GM23338 (cell line): Measurements from ENCODE around the gene AFAP1. TPM values are rescaled to one million over a fixed set of nuclear protein-coding genes. Genes with fewer than 3 reads are reported as not detected.

Experiments
- ATAC-seq: fragments of 200-7000 bp; cut with Tn5 transposase; 3 replicates; pipeline ENCODE4 v1.9.1; 2020
- DNase-seq: peaks from one replicate; pipeline ENCODE4 v3.0.0-alpha.2; 2015; ENCODE audit warnings: low spot score
- H2AFZ ChIP-seq: fragments of 200-600 bp; sonication (generic); 2 replicates; pipeline ENCODE4 v1.8.0; 2016; ENCODE audit warnings: antibody characterized with exemption, mild to moderate bottlenecking, moderate library complexity
- H3F3A ChIP-seq: fragments of 200-600 bp; sonication (generic); replicated peaks from 2 replicates; pipeline ENCODE4 v1.8.0; 2017; ENCODE audit warnings: antibody characterized with exemption, mixed run types, low read depth
- H3K27ac ChIP-seq: fragments of 200-600 bp; sonication (generic); 2 replicates; pipeline ENCODE4 v1.6.1; 2016; ENCODE audit warnings: low read depth
- H3K27me3 ChIP-seq: fragments of 200-600 bp; sonication (generic); 2 replicates; pipeline ENCODE4 v1.8.0; 2016; ENCODE audit warnings: mild to moderate bottlenecking, mixed run types, moderate library complexity; ENCODE audit not compliant: insufficient read depth
- H3K36me3 ChIP-seq: fragments of 200-600 bp; sonication (generic); 2 replicates; pipeline ENCODE4 v1.8.0; 2016; ENCODE audit warnings: mild to moderate bottlenecking; ENCODE audit not compliant: insufficient read depth
- H3K4me1 ChIP-seq: fragments of 200-600 bp; sonication (generic); 2 replicates; pipeline ENCODE4 v1.8.0; 2016; ENCODE audit warnings: mild to moderate bottlenecking, moderate library complexity; ENCODE audit not compliant: insufficient read depth
- H3K4me2 ChIP-seq: fragments of 200-600 bp; sonication (generic); 2 replicates; pipeline ENCODE4 v1.7.1; 2017; ENCODE audit warnings: mixed run types
- H3K4me3 ChIP-seq: fragments of 200-600 bp; sonication (generic); 2 replicates; pipeline ENCODE4 v1.6.1; 2016; ENCODE audit warnings: mixed run types
- H3K79me2 ChIP-seq: fragments of 200-600 bp; sonication (generic); replicated peaks from 2 replicates; pipeline ENCODE4 v1.8.0; 2017; ENCODE audit warnings: mild to moderate bottlenecking; ENCODE audit not compliant: insufficient read depth
- H3K9me2 ChIP-seq: fragments of 200-600 bp; sonication (generic); 2 replicates; pipeline ENCODE4 v1.8.0; 2017; ENCODE audit not compliant: insufficient read depth
- H4K20me1 ChIP-seq: fragments of 200-600 bp; sonication (generic); replicated peaks from 2 replicates; pipeline ENCODE4 v1.8.0; 2017; ENCODE audit warnings: mild to moderate bottlenecking; ENCODE audit not compliant: insufficient read depth
- H3K27ac Mint-ChIP-seq: 2 replicates; pipeline ENCODE4 v1.8.0; 2020; ENCODE audit warnings: inconsistent platforms, mild to moderate bottlenecking, moderate library complexity, mixed read lengths
- H3K27me3 Mint-ChIP-seq: 3 replicates; pipeline ENCODE4 v1.8.0; 2022; ENCODE audit warnings: low read depth, mild to moderate bottlenecking, moderate library complexity, mixed read lengths, inconsistent platforms; ENCODE audit not compliant: insufficient read depth, poor library complexity
- H3K36me3 Mint-ChIP-seq: 3 replicates; pipeline ENCODE4 v1.8.0; 2021; ENCODE audit warnings: low read depth, mild to moderate bottlenecking, inconsistent platforms, moderate library complexity, mixed read lengths
- H3K4me1 Mint-ChIP-seq: 3 replicates; pipeline ENCODE4 v1.8.0; 2020; ENCODE audit warnings: mild to moderate bottlenecking, inconsistent platforms, mixed read lengths
- H3K4me3 Mint-ChIP-seq: 3 replicates; pipeline ENCODE4 v1.8.0; 2021; ENCODE audit warnings: moderate library complexity, mild to moderate bottlenecking, inconsistent platforms, mixed read lengths
- H3K9me3 Mint-ChIP-seq: 3 replicates; pipeline ENCODE4 v1.8.0; 2020; ENCODE audit warnings: moderate library complexity, mild to moderate bottlenecking, inconsistent platforms, mixed read lengths
- CREB1 ChIP-seq: fragments of 250-450 bp; sonication (Bioruptor Pico); IDR thresholded peaks from 2 replicates; pipeline ENCODE4 v1.5.0; 2020; ENCODE audit warnings: low read depth, mild to moderate bottlenecking, moderate library complexity
- EZH2 ChIP-seq: fragments of 200-600 bp; sonication (generic); IDR thresholded peaks from one replicate; pipeline ENCODE4 v1.8.0; 2017; ENCODE audit warnings: antibody characterized with exemption, mild to moderate bottlenecking, low read depth; ENCODE audit not compliant: unreplicated experiment
- EZH2phosphoT487 ChIP-seq: fragments of 200-600 bp; sonication (generic); IDR thresholded peaks from one replicate; pipeline ENCODE4 v1.8.1; 2018; ENCODE audit warnings: antibody characterized with exemption; ENCODE audit not compliant: unreplicated experiment
- JUNB ChIP-seq: IDR thresholded peaks from one replicate; pipeline ENCODE4 v1.6.1; 2016; ENCODE audit warnings: antibody characterized with exemption; ENCODE audit not compliant: unreplicated experiment
- NANOG ChIP-seq: IDR thresholded peaks from 2 replicates; pipeline ENCODE4 v1.6.1; 2016; ENCODE audit warnings: antibody characterized with exemption, borderline replicate concordance
- POLR2AphosphoS5 ChIP-seq: IDR thresholded peaks from 2 replicates; pipeline ENCODE4 v1.6.1; 2016; ENCODE audit warnings: antibody characterized with exemption, low read depth
- ZNF114 ChIP-seq: fragments of 250-450 bp; sonication (Bioruptor Pico); IDR thresholded peaks from 2 replicates; pipeline ENCODE4 v1.5.0; 2020; ENCODE audit warnings: mild to moderate bottlenecking, moderate library complexity
- ZNF331 ChIP-seq: fragments of 250-450 bp; sonication (Bioruptor Pico); IDR thresholded peaks from 2 replicates; pipeline ENCODE4 v1.5.0; 2020; ENCODE audit warnings: low read depth, mild to moderate bottlenecking, moderate library complexity
- polyA plus RNA-seq: library from polyadenylated mRNA; unstranded; fragments of >200 nt; fragmentation: Nextera tagmentation; extraction: Ambion mirVana; gene quantifications from 2 replicates; pipeline ENCODE4 v1.2.1, GENCODE V29; 2016
- total RNA-seq: library from RNA; depleted of rRNA; stranded (reverse); fragments of >200 nt; shearing (Covaris generic); gene quantifications from 2 replicates; pipeline ENCODE4 v1.2.3, GENCODE V29; 2014
- TF ChIP-seq, protein P1 (sequence below): fragments of 250-450 bp; sonication (Bioruptor Pico); IDR thresholded peaks from 2 replicates; pipeline ENCODE4 v1.5.0; 2020; ENCODE audit warnings: mild to moderate bottlenecking, moderate library complexity
- TF ChIP-seq, protein P2 (sequence below), 2 experiments: fragments of 200-600 bp in 1 of 2; sonication (generic) in 1 of 2; conservative IDR thresholded peaks; 2 replicates each; pipeline versions ENCODE4 v1.5.1 to v1.6.1; 2016 to 2017; ENCODE audit warnings: antibody characterized with exemption in 2 of 2, low read depth in 2 of 2, mild to moderate bottlenecking in 2 of 2, moderate library complexity in 1 of 2

The AFAP1 gene
- total and polyA plus RNA-seq, 2 experiments from 2014 or later: 6.5 to 21.5 TPM

DNA sequence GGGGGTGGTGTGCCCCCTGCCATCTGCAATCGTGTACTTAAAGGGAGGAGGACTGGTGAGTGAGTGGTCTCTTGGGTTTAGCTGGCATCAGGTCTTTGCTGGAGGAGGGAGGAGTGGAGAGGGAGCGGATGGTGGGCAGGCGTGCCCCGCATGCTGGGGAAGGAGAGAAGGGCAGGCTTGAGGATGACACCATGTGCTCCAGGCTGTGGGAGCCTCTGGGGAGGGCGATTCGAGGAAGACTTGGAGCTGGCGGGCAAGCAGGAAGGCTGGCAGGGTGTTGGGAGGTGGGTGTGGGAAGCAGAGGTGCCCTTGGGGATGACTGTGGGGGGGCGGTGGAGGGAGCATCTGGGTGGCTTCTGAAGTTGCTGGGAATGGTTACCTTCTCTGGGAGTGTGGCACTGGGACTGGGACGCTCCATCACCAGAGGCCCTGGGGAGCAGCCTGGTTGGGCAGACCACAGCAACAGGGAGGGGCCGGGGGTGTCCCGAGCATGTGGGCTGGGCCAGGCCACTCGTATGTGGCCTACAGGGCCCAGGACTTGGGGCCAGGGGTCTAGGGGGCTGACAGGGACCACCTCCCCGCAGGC lies 30.8 kb upstream of the AFAP1 start (continued):
- TF ChIP-seq, protein P1, sequence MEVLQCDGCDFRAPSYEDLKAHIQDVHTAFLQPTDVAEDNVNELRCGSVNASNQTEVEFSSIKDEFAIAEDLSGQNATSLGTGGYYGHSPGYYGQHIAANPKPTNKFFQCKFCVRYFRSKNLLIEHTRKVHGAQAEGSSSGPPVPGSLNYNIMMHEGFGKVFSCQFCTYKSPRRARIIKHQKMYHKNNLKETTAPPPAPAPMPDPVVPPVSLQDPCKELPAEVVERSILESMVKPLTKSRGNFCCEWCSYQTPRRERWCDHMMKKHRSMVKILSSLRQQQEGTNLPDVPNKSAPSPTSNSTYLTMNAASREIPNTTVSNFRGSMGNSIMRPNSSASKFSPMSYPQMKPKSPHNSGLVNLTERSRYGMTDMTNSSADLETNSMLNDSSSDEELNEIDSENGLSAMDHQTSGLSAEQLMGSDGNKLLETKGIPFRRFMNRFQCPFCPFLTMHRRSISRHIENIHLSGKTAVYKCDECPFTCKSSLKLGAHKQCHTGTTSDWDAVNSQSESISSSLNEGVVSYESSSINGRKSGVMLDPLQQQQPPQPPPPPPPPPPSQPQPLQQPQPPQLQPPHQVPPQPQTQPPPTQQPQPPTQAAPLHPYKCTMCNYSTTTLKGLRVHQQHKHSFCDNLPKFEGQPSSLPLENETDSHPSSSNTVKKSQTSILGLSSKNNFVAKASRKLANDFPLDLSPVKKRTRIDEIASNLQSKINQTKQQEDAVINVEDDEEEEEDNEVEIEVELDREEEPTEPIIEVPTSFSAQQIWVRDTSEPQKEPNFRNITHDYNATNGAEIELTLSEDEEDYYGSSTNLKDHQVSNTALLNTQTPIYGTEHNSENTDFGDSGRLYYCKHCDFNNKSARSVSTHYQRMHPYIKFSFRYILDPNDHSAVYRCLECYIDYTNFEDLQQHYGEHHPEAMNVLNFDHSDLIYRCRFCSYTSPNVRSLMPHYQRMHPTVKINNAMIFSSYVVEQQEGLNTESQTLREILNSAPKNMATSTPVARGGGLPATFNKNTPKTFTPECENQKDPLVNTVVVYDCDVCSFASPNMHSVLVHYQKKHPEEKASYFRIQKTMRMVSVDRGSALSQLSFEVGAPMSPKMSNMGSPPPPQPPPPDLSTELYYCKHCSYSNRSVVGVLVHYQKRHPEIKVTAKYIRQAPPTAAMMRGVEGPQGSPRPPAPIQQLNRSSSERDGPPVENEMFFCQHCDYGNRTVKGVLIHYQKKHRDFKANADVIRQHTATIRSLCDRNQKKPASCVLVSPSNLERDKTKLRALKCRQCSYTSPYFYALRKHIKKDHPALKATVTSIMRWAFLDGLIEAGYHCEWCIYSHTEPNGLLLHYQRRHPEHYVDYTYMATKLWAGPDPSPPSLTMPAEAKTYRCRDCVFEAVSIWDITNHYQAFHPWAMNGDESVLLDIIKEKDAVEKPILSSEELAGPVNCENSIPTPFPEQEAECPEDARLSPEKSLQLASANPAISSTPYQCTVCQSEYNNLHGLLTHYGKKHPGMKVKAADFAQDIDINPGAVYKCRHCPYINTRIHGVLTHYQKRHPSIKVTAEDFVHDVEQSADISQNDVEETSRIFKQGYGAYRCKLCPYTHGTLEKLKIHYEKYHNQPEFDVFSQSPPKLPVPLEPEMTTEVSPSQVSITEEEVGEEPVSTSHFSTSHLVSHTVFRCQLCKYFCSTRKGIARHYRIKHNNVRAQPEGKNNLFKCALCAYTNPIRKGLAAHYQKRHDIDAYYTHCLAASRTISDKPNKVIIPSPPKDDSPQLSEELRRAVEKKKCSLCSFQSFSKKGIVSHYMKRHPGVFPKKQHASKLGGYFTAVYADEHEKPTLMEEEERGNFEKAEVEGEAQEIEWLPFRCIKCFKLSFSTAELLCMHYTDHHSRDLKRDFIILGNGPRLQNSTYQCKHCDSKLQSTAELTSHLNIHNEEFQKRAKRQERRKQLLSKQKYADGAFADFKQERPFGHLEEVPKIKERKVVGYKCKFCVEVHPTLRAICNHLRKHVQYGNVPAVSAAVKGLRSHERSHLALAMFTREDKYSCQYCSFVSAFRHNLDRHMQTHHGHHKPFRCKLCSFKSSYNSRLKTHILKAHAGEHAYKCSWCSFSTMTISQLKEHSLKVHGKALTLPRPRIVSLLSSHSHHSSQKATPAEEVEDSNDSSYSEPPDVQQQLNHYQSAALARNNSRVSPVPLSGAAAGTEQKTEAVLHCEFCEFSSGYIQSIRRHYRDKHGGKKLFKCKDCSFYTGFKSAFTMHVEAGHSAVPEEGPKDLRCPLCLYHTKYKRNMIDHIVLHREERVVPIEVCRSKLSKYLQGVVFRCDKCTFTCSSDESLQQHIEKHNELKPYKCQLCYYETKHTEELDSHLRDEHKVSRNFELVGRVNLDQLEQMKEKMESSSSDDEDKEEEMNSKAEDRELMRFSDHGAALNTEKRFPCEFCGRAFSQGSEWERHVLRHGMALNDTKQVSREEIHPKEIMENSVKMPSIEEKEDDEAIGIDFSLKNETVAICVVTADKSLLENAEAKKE: no peak
- no peak for TF ChIP-seq POLR2AphosphoS5
- TF ChIP-seq EZH2: no peak
- no peak for TF ChIP-seq ZNF331 (CRISPR knock-in tag)
- TF ChIP-seq, protein P2, sequence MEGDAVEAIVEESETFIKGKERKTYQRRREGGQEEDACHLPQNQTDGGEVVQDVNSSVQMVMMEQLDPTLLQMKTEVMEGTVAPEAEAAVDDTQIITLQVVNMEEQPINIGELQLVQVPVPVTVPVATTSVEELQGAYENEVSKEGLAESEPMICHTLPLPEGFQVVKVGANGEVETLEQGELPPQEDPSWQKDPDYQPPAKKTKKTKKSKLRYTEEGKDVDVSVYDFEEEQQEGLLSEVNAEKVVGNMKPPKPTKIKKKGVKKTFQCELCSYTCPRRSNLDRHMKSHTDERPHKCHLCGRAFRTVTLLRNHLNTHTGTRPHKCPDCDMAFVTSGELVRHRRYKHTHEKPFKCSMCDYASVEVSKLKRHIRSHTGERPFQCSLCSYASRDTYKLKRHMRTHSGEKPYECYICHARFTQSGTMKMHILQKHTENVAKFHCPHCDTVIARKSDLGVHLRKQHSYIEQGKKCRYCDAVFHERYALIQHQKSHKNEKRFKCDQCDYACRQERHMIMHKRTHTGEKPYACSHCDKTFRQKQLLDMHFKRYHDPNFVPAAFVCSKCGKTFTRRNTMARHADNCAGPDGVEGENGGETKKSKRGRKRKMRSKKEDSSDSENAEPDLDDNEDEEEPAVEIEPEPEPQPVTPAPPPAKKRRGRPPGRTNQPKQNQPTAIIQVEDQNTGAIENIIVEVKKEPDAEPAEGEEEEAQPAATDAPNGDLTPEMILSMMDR (conservative IDR thresholded peaks at IDR 0.05; ENCODE audit: low read depth in 2 of 2): no peak
- no peak for TF ChIP-seq CREB1

DNA sequence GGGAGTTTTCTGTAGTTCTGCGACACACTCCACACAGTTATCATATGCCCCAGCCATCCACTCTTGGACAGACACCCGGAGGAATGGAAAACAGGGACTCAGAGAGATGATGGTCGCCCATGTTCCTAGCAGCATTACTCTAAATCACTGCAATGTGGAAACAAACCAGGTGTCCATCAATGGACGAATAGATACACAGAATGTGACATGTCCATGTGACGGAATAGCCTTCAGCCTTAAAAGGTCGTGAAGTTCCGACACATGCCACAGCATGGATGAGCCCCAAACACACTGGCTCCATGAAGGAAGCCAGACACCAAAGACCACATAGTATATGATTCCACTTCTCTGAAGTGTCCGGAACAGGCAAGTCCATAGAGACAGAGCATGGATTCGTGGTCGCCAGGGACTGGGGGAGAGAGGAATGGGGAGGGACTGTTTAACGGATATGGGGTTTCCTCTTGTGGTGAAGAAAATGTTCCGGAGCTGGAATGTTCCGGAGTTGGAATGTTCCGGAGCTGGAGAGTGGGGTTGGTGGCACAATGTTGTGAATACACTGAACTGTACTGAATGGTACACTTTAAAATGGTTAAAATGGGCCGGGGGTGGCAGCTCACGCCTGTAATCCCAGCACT lies 28.7 kb upstream of the AFAP1 start:
- no peak overlapping the region for H3K4me2 ChIP-seq
- H3K36me3 Mint-ChIP-seq: no peaks in the 10 kb centered on the region
- peaks cover 9% of the 10 kb centered on the region; the same call in 1 of the 2 replicates for H3K4me1 ChIP-seq
- H3F3A ChIP-seq: no peaks in the 10 kb centered on the region
- no peak overlapping the region for H3K27ac Mint-ChIP-seq
- peaks cover 8% of the 10 kb centered on the region for H3K27me3 Mint-ChIP-seq
- no peaks in the 10 kb centered on the region for H3K9me2 ChIP-seq
- no peak overlapping the region for H3K4me3 Mint-ChIP-seq
- no peaks in the 10 kb centered on the region for H3K79me2 ChIP-seq
- no peak for TF ChIP-seq NANOG
- TF ChIP-seq ZNF114 (CRISPR knock-in tag): no peak
- TF ChIP-seq EZH2phosphoT487: no peak
- TF ChIP-seq JUNB: no peak
- H3K4me1 Mint-ChIP-seq: peaks cover 22% of the 10 kb centered on the region
- no peaks in the 10 kb centered on the region for H3K36me3 ChIP-seq
- no peaks in the 10 kb centered on the region for H3K27me3 ChIP-seq
- no peak for ATAC-seq
- no peaks in the 10 kb centered on the region; the same call in 1 of the 2 replicates for H4K20me1 ChIP-seq
- no peaks in the 10 kb centered on the region for H3K9me3 Mint-ChIP-seq
- DNase-seq: no peak
- H3K27ac ChIP-seq: no peak overlapping the region
- H3K4me3 ChIP-seq: no peak overlapping the region
- H2AFZ ChIP-seq: no peak overlapping the region
